GM18499 (cell line): ENCODE data around the gene NPIPB8.
"Not testable (repeated sequence)": the region's sequence is repeated elsewhere in the genome, so short reads cannot be mapped to it uniquely, and the experiment has no call there.

Experiments
- ATAC-seq: cut with Tn5 transposase; IDR thresholded peaks from one replicate; pipeline ENCODE4 v1.9.1; 2021; ENCODE audit warnings: moderate number of reproducible peaks; ENCODE audit not compliant: insufficient read depth, unreplicated experiment

NPIPB8 gene

DNA sequence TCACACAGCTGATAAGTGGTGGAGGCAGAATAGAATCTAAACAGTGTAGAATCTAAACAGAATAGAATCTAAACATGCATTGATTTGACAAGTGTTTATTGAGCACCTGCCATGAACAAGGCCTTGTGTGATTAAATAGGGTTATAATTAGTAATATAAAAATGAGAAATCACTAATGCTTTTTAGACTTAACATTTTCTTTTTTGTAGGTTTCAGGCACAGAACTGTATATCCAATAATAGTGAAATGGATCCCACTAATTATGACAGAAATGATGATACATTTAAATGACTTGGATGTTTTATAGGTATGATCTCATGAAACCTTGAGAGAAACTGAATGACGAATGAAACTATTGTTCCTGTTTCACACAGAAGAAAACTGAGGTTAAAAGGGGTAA lies at the start of gene NPIPB8:
NPIPB8 (plus strand) TSS at position 301 of the 400 bp plus-strand sequence. CDS start 296 bp downstream, outside the sequence.
- not testable (repeated sequence) for ATAC-seq

- no peak for ATAC-seq
Measured at GRCh38 chr16:28589069-28589468, 48.8 kb upstream of the NPIPB8 start.

DNA sequence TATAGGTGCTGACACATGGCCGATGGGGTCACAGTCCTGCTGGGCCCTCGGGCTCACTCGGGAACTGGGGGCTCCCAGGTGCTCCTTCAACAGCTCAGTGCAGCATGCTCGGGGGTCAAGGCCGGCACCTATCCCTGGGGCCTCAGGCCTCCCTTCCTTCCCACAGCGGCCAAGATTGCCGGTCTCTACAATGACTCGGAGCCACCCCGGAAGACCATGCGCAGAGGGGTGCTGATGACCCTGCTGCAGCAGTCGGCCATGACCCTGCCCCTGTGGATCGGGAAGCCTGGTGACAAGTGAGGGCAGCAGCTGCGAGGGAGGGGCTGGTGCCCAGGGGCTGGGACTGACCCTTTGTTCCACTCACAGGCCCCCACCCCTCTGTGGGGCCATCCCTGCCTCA lies 47.9 kb upstream of the NPIPB8 start:
- ATAC-seq: no peak

DNA sequence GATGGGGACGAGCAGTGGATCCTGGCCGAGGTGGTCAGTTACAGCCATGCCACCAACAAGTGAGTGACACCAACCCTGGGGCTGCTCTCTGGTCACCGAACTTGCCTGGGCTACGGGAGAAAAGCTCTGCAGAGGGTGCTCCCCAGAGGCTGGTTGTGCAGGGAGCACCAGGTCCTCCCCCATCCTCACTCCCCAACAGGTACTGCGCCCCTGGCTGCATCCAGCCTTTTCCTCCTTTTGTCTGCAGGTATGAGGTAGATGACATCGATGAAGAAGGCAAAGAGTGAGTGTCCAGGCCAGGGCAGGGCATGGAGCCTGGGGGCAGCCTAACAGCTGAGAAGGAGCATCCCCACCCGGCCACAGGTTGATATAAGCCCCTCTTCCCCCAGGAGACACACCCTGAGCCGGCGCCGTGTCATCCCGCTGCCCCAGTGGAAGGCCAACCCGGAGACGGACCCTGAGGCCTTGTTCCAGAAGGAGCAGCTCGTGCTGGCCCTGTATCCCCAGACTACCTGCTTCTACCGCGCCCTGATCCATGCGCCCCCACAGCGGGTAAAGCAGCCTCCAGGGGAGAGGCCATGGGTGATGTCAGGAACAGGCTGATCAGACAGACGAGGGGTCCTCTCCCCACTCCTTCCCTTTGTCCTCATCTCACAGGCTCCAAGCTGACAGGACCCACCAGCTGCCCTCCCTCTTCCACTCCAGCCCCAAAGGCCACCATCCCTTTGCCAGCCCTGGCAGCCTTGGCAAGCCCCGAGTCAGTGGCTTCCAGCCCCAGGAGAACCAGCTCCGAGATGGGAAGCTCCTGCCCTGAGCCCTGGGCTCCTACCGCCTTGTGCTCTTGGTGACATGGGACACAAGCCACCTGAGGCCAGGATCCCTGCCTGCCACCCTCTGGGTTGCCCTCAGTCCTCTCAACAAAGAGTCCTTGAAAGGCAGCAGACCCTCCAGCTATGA lies 47.2 kb upstream of the NPIPB8 start:
- ATAC-seq: no peak

DNA sequence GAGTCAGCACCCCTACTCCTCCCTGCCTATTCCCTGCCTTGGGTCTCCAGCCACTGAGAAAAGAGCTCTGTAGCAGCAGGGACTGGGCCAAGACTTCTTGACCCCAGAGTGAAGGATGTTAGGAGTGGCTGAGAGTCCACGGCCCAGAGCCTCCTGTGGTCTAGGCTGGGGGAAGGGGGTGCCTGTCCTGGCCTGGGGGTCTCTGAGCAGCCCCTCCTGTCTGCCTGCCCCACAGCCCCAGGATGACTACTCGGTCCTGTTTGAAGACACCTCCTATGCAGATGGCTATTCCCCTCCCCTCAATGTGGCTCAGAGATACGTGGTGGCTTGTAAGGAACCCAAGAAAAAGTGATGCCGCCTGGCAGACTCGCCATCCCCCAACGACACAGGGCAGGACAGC lies 46.5 kb upstream of the NPIPB8 start:
- ATAC-seq: no peak

- ATAC-seq: no peak
Measured at GRCh38 chr16:28592511-28592910, 45.4 kb upstream of the NPIPB8 start.

- no peak for ATAC-seq
Measured at GRCh38 chr16:28592979-28593553, 44.8 kb upstream of the NPIPB8 start.

GRCh38 chr16:28595451-28595850 lies 42.4 kb upstream of the NPIPB8 start:
- ATAC-seq: not testable (repeated sequence)

GRCh38 chr16:28596115-28596630 lies 41.7 kb upstream of the NPIPB8 start:
- ATAC-seq: no peak

- no peak for ATAC-seq
Measured at GRCh38 chr16:28596840-28597691, 40.8 kb upstream of the NPIPB8 start, which contains the start of gene SULT1A2. SULT1A2 (minus strand) TSS chr16:28597050; CDS start chr16:28595930, 1,120 bp downstream.

DNA sequence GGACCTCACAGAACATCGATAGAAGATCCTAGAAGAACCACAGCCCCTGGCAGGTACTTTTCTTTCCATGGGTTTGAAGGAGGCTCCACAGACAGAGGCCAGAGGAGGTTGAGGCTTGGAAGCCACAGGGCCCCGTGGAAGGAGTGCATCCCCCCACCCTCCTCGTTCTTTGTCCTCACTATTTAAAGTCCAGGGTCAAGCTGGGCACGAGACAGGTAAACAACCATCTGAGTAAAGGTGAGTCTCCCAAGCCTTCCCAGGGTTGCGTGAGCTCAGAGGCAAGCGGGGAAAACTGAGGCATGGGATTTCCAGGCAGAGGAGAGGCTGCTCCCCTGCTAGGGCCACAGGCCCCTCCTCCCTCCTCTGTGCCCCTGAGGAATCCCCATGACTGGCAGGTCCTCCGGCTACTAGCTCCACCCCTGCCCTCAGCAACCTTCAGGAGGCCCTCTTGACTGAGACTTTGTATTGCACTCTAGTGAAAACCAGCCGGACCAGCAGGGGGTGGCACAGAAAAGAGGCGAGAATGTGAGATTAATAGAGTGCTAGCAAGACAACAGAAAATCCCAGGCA lies 40.1 kb upstream of the NPIPB8 start:
- no peak for ATAC-seq

DNA sequence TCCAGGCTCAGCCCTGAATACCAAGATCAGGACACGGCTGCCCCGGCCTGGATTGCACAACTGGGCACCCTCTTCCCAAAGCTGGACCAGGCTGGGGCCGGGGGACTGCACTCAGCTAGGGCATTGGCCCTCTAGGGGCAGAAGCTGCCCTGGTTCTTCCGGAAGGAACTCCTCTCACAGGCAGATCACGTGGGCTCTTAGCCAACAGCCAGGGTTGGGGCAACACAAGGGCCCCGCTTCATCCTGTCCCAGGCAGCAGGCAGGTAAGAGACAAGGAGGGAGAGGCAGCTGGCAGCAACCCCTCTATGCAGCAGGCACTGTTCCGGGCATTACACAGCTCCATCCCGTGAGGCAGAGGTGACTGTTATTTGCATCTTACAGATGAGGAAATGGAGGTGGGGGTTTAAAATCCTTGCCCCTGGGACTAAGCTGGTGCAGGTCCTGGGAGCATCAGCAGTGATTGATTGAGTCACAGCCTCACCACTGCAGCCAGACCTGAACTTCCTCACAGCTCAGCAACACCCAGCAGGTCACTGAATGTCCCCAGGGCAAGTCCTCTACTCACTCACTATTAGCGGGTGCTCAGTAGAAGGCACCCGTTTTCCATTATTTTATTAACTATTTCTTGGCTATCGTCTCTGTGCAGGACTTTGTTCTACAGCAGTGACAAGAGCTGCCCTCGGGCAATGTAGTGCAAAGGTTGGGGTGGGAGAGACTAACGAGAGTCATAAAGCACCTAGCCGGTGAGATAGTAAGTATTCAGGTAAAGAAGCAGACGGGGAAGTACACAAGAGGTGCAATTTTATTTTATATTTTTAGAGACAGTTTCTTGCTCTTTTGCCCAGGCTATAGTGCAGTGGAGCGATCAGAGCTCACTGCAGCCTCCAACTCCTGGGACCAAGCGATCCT lies 38.2 kb upstream of the NPIPB8 start:
- ATAC-seq: not testable (repeated sequence)

- not testable (repeated sequence) for ATAC-seq
Measured at GRCh38 chr16:28600965-28601364, 36.9 kb upstream of the NPIPB8 start.

DNA sequence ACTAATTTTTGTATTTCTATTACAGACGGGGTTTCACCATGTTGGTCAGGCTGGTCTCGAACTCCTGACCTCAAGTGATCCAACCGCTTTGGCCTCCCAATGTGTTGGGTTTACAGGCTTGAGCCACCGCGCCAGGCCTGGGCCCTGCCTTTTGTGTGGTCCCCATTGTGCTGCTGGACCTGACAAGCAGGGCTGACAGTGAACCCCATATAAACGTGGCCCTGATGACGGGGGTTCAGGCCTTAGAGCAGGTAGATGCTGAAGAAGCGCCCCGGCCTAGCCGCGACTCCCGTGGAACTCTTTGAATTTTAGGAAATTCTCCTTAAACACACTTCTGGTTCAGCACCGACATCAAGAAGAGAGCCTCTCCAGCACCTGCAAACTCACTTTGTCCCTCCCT lies 36.3 kb upstream of the NPIPB8 start:
- not testable (repeated sequence) for ATAC-seq

- ATAC-seq: not testable (repeated sequence)
Measured at GRCh38 chr16:28602062-28602461, 35.8 kb upstream of the NPIPB8 start.

DNA sequence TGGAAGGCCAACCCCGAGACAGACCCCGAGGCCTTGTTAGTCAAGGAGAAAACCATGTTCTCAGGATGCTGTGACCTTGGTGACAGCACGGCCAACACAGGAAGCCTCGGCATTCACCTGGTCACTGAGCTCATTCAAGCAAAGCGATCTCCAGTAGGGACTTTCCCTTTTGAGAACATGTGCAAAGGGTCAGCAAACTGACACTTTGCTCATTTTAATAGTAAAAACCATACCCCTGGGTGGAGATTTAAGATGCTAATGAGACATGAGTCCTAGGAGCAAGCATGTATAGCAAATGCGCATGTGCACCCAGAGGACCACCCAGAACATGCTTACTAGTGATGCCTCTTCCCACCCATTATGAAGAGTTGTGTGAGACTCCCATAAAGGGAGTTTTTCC lies 35.3 kb upstream of the NPIPB8 start:
- no peak for ATAC-seq

GRCh38 chr16:28603381-28604185 lies 34.3 kb upstream of the NPIPB8 start:
- no peak for ATAC-seq

DNA sequence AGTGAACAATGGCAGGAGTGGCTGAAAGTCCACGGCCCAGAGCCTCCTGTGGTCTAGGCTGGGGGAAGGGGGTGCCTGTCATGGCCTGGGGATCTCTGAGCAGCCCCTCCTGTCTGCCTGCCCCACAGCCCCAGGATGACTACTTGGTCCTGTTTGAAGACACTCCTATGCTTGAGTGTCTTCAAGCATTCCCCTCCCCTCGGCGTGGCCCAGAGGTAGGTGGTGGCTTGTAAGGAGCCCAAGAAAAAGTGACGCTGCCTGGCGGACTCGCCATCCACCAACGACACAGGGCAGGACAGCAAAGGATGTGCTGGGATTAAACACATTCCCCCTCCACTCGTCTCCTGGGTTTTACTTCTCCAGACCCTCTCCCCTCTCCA lies 33.7 kb upstream of the NPIPB8 start:
- no peak for ATAC-seq
